H1 (cell line): ENCODE measurements around the gene WDR64. TPM values are rescaled to one million over a fixed set of nuclear protein-coding genes. Genes with fewer than 3 reads are reported as not detected.

Source experiments
- PHF8 ChIP-seq: fragments of 200-600 bp; sonication (generic); conservative IDR thresholded peaks from 2 replicates; pipeline ENCODE4 v1.7.1; 2012; ENCODE audit warnings: low read depth, mild to moderate bottlenecking, inconsistent platforms, low read length, moderate library complexity
- SRF ChIP-seq: IDR thresholded peaks from 2 replicates; pipeline ENCODE4 v1.6.1; 2011; ENCODE audit warnings: mild to moderate bottlenecking, low read depth, low read length, moderate library complexity
- TBP ChIP-seq: IDR thresholded peaks from 2 replicates; pipeline ENCODE4 v1.6.1; 2011; ENCODE audit warnings: low read depth, low read length, improper control_type of control experiment
- polyA plus RNA-seq, 7 experiments: library from polyadenylated mRNA; depleted of rRNA in 3 of 7; stranded (reverse) in 5 of 7; unstranded in 2 of 7; fragments of >200 nt in 5 of 7; fragments of 200-250 nt in 2 of 7; gene quantifications; 1 replicate in 5 of 7; 2 replicates in 1 of 7; 4 replicates in 1 of 7; pipeline versions ENCODE4 v1.2.1 to v1.2.3, GENCODE V29; 2011 to 2013; ENCODE audit warnings: missing spikeins in 2 of 7, mixed read lengths in 2 of 7
- total RNA-seq: library from RNA; stranded (reverse); fragmentation: NEBNext Ultra II Directional; extraction: Animal tissue kit (Norgen Biotek cat#: 25700); gene quantifications from 2 replicates; pipeline ENCODE4 v1.2.1, GENCODE V29; 2021

Gene WDR64
- total and polyA plus RNA-seq, 2 of the 8 experiments (the other 6 are each of a cell fraction or from before 2014, with no cell fraction given) = 0.02 TPM; not detected in 1

DNA sequence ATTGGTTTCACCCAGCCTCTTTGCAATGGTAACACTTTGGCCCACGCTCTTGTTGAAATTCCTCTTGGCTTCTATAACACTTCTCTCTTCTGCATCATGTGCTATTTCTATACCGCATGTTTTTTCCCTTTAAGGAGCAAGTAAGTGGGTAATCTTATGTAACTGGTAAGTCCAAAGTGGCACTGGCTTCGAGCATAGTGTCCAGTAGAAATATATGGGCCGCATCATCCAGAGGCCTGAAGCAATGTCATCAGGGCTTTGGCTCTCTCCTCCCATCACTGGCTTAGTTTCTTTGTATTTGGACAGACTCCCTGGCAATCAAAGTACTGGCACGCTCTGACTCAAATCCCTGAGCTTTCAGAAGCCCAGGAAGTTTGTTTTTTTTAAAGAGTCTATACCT is 29.4 kb upstream of the WDR64 start (continued):
- TF ChIP-seq TBP = no peak
- TF ChIP-seq PHF8 = no peak
- TF ChIP-seq SRF = no peak
